Activated naive CD4-positive, alpha-beta T cell (primary cell): Measurements from ENCODE around the gene ASCC1.
"Not testable (repeated sequence)": the region's sequence is repeated elsewhere in the genome, so short reads cannot be mapped to it uniquely, and the experiment has no call there.

Experiments used
- DNase-seq, 4 experiments: peaks; one replicate each; lab custom pipeline; 2025; lab: John Stamatoyannopoulos, UW

The ASCC1 gene

GRCh38 chr10:72248468-72249151 lies 32.5 kb upstream of the ASCC1 start:
- DNase-seq: peak in 2 of 4 experiments; percentile 39 to 55

GRCh38 chr10:72245949-72246525 lies 30.0 kb upstream of the ASCC1 start:
- DNase-seq: no peak

- no peak for DNase-seq
Measured at GRCh38 chr10:72244573-72245038, 28.5 kb upstream of the ASCC1 start.

- no peak for DNase-seq
Measured at GRCh38 chr10:72243822-72244437, 27.9 kb upstream of the ASCC1 start.

- DNase-seq: no peak
Measured at GRCh38 chr10:72242675-72243074, 26.6 kb upstream of the ASCC1 start.

- DNase-seq: no peak
Measured at GRCh38 chr10:72241691-72242252, 25.7 kb upstream of the ASCC1 start.

- no peak for DNase-seq
Measured at GRCh38 chr10:72240371-72240770, 24.3 kb upstream of the ASCC1 start.

- DNase-seq: no peak
Measured at GRCh38 chr10:72239409-72239808, 23.3 kb upstream of the ASCC1 start.

- DNase-seq: no peak
Measured at GRCh38 chr10:72238392-72239175, 22.5 kb upstream of the ASCC1 start.

GRCh38 chr10:72235544-72236279 lies 19.6 kb upstream of the ASCC1 start:
- DNase-seq: no peak

- no peak for DNase-seq
Measured at GRCh38 chr10:72234560-72235095, 18.6 kb upstream of the ASCC1 start.

- no peak for DNase-seq
Measured at GRCh38 chr10:72233621-72234020, 17.5 kb upstream of the ASCC1 start.

- no peak for DNase-seq
Measured at GRCh38 chr10:72229261-72230251, 13.5 kb upstream of the ASCC1 start.

GRCh38 chr10:72228318-72228751 lies 12.3 kb upstream of the ASCC1 start:
- DNase-seq: no peak

GRCh38 chr10:72227826-72228225 lies 11.8 kb upstream of the ASCC1 start:
- no peak for DNase-seq

- DNase-seq: no peak
Measured at GRCh38 chr10:72226418-72227027, 10.4 kb upstream of the ASCC1 start.

- DNase-seq: not testable (repeated sequence)
Measured at GRCh38 chr10:72224191-72224590, 8.1 kb upstream of the ASCC1 start.

GRCh38 chr10:72223743-72224101 lies 7.6 kb upstream of the ASCC1 start:
- no peak for DNase-seq

- no peak for DNase-seq
Measured at GRCh38 chr10:72221278-72221677, 5.2 kb upstream of the ASCC1 start.

- DNase-seq: no peak
Measured at GRCh38 chr10:72220637-72221036, 4.6 kb upstream of the ASCC1 start.
